Loucy (cell line): ENCODE measurements around the gene AGK.

Experiments used
- CTCF ChIP-seq: fragments of 200-600 bp; sonication (generic); conservative IDR thresholded peaks from 2 replicates; pipeline ENCODE4 v1.5.1; 2014; ENCODE audit warnings: mild to moderate bottlenecking, antibody characterized with exemption, low read length
- EZH2phosphoT487 ChIP-seq: fragments of 200-600 bp; IDR thresholded peaks from 2 replicates; pipeline ENCODE4 v1.6.1; 2018; ENCODE audit warnings: antibody characterized with exemption, mild to moderate bottlenecking, moderate library complexity, borderline replicate concordance

- TF ChIP-seq CTCF (no peak), EZH2phosphoT487 (no peak)
Observed at GRCh38 chr7:141562036-141562435, 10.8 kb downstream of the AGK start.
